Lower lobe of right lung (tissue), 2 donors: ENCODE data around the gene ADGRL1. TPM values are rescaled to one million over a fixed set of nuclear protein-coding genes. Genes with fewer than 3 reads are reported as not detected.
"Not testable (repeated sequence)": the region's sequence is repeated elsewhere in the genome, so short reads cannot be mapped to it uniquely, and the experiment has no call there.

Experiments used
- ATAC-seq, 2 donors: fragments of 200-7000 bp; cut with Tn5 transposase; one replicate each; pipeline ENCODE4 v1.9.1; 2020 to 2022; ENCODE audit warnings: mild to moderate bottlenecking in 2 of 2, moderate library complexity in 2 of 2
- DNase-seq: peaks from one replicate; pipeline ENCODE4 v3.0.0-alpha.2; 2020
- H3K27ac ChIP-seq: fragments of 200-600 bp; one replicate; pipeline ENCODE4 v1.8.0; 2022
- H3K27me3 ChIP-seq: fragments of 200-600 bp; one replicate; pipeline ENCODE4 v1.8.0; 2022; ENCODE audit warnings: low read depth
- H3K36me3 ChIP-seq: fragments of 200-600 bp; one replicate; pipeline ENCODE4 v1.8.0; 2022; ENCODE audit warnings: mild to moderate bottlenecking
- H3K4me1 ChIP-seq: fragments of 200-600 bp; one replicate; pipeline ENCODE4 v1.8.0; 2022
- H3K4me3 ChIP-seq: fragments of 200-600 bp; one replicate; pipeline ENCODE4 v1.8.0; 2022; ENCODE audit warnings: mild to moderate bottlenecking
- H3K9me3 ChIP-seq: fragments of 200-600 bp; one replicate; pipeline ENCODE4 v1.8.0; 2022
- intact Hi-C: fragments of 100-400 bp; cut with DNase I; formaldehyde crosslinking; loops from one replicate; pipeline ENCODE4 v1.11.0; 2022
- total RNA-seq: library from RNA; stranded (reverse); fragmentation: NEBNext Ultra II Directional; extraction: Animal tissue kit (Norgen Biotek cat#: 25700); gene quantifications from one replicate; pipeline ENCODE4 v1.2.1, GENCODE V29; 2021
- TF ChIP-seq, protein P1 (sequence below): fragments of 200-600 bp; IDR thresholded peaks from one replicate; pipeline ENCODE4 v1.8.0; 2022; ENCODE audit warnings: antibody characterized with exemption, mild to moderate bottlenecking
- donor health status: DM: no; HTN: yes; CAD: no; lungs with severe emphysema.

ADGRL1 gene
- total RNA-seq, 1 donor from 2014 or later = 28.7 TPM

DNA sequence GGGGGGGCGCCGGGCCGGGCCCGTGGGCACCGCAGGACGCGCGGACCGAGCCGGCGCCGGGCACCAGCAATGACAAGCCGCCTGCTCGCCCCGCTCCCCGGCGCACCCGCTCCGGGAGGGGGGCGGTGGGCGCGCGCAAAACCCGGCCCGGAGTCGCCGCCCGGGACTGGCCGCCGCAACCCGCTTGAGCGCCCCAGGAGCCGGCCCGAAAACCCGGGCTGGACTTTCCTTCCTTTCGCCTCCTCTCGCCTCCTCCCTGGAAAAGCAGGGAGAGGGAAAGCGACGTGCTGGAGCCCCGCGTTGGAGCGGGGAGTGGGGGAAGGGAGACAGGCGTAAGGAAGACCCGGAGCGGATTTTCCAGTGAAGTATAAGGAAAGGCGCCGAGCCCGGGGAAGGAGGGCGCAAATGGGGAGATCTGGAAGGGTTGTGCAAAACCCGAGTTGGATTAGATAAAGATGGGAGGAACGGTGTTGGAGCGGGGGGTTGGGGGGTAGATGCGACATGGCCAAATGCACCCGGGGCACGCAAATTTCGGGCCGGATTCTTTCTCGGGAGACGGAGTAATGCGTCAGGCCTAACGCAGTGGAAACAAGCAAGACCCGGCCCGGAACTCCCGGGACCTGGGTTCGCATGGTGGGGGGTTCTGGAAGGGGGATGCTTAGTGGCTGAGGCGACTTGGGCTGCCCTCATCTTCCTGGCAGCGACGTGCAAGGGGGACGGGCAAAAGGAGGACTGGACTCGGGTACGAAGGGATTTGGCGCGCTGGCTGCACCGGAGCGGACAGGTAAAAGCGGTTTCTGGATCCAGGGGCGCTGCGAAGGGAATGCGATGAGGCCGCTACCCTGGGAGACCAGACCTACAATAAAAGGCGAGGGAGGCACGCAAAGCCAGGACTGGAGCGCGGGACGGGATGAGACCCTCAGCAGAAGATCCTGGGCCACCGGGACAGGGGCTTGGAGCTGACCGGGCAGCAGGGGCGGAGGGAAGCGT, 1.1 kb upstream of the ADGRL1 start:
- H3K27me3 ChIP-seq, H3K4me1 ChIP-seq, H3K36me3 ChIP-seq, intact Hi-C loops, H3K9me3 ChIP-seq: not testable (repeated sequence)
- ATAC-seq = peak; percentile 89 to 91
- H3K27ac ChIP-seq = peak overlapping the region; percentile 51
- peak overlapping the region; percentile 54 for H3K4me3 ChIP-seq
- peak; percentile 91 for DNase-seq

DNA sequence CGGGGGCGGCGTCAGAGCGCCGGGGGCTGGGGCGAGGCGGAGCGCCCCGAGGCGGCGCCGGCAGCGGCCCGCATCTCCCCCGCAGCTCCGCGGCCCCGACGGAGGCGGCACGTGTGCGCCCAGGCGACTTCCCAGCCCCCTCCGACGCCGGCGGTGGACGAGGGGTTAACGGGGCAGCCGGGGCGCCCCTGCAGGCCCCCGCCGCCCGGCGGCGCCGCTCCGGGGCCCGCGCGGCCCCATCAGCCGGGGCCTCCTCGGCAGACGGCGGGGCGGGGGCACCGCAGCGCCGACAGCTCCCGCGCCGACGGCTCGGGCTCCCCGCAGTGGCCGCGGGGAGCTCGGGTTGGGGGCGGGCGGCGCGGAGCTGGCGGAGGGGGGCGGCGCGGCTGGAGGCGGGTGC, 339 bp upstream of the ADGRL1 start:
- H3K27me3 ChIP-seq, intact Hi-C loops, H3K36me3 ChIP-seq, H3K4me1 ChIP-seq, DNase-seq, H3K9me3 ChIP-seq, H3K27ac ChIP-seq, ATAC-seq: not testable (repeated sequence)
- H3K4me3 ChIP-seq = peak overlapping the region; percentile 56

DNA sequence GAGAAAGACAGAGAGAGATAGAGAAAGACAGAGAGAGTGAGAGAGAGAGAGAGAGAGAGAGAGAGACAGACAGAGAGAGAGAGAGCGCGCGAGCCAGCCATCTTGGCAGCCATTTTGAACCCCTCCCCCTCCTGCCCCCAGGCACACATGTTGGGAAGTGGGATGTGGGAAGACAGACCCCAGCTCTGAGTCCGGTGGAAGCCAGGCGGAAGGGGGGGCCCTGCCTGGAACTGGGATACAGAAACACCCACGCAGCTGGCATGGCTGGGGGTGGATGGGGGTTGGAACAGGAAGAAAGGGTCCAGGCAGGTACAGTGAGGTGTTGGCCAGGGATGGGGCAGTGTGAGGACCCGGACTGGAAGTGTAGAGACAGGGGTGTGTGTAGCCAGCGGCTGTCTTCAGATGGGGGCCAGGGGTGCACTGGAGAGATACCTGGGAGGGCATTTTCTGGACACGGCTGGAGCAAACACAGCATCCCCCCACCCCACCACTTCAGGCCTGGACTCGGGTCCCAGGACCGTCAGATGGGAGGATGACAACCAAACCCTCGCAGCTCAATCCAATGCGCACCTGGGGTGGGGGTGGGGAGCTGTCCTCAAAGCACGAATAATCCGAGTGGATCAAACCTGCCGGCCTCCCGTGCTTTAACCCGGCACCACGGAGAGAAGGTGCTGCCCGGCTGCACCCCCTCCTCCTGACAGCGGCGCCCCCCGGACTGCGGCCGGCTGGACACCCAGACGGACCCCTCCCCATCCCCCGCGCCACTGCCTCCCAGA, 1.1 kb downstream of the ADGRL1 start:
- ATAC-seq, H3K27me3 ChIP-seq, H3K27ac ChIP-seq, DNase-seq, H3K9me3 ChIP-seq, intact Hi-C loops, H3K36me3 ChIP-seq: not testable (repeated sequence)
- Histone ChIP-seq H3K4me1 (peaks cover 12% of the 10 kb centered on the region), H3K4me3 (peak overlapping the region; percentile 56)

DNA sequence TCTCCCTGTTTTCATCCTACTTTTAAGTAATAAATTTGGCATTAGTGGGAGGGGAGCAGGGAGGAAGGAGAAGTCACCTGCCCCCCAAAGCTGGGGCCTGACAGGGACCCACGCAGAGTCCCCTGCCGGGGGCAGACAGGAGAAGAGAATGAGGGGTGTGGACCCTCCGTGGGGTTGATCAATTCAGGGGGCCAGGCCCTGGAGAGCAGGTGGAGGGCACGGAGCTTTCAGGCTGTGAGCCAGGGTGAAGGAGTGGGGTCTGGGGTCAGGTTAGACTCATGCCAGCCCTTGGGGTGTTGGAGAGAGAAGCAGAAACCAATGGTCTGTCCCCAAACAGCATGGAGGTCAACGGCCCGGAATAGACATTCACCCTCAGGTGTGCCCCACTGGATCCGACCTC, 1.8 kb downstream of the ADGRL1 start:
- H3K27me3 ChIP-seq, intact Hi-C loops, ATAC-seq, DNase-seq, H3K36me3 ChIP-seq, H3K27ac ChIP-seq, H3K9me3 ChIP-seq, H3K4me3 ChIP-seq: not testable (repeated sequence)
- H3K4me1 ChIP-seq = peaks cover 12% of the 10 kb centered on the region

DNA sequence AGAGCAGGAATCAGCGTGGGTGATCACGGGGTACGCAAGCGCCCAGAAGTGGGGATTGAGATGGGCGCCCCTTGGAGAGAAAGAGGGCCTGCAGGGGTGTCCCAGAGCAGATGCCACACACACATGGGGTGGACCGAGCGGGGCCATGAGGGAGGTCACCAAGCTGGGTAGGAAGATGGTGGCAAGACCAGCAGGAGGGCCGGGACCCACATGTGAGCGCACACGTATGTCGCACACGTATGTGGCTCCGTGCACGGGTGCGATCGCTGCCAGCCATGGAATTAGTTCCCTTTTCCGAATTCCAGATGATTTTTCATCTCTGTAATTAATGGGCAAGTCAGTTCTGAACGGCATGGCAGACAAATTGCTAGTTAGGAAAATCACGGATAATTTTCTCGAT, 2.2 kb downstream of the ADGRL1 start:
- H3K36me3 ChIP-seq, DNase-seq, H3K27ac ChIP-seq, ATAC-seq, intact Hi-C loops, H3K9me3 ChIP-seq, H3K4me3 ChIP-seq, H3K27me3 ChIP-seq: not testable (repeated sequence)
- H3K4me1 ChIP-seq = peaks cover 12% of the 10 kb centered on the region

DNA sequence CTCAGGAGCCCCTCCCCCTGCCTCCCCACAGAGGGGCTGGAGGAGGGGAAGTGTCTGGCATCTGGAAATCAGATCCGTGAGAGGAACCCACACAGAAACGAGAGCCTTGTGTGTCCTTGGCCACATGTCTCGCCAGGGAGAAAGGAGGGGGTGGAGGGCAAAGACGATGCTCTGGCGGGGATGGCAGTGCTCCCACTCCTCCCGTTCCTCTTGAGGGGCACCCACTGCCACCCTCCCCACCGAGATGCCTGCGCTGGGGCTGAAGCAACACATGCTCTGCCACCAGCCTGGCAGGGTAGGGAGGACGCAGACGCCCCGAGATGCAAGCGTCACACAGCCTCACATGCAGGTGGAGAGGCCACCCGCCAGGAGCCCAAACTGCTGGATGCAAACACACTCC, 2.8 kb downstream of the ADGRL1 start:
- Histone ChIP-seq H3K36me3 (no peaks in the 10 kb centered on the region), H3K4me3 (no peak overlapping the region), H3K27ac (no peak overlapping the region), H3K27me3 (no peaks in the 10 kb centered on the region), H3K9me3 (no peaks in the 10 kb centered on the region), H3K4me1 (peaks cover 12% of the 10 kb centered on the region)
- ATAC-seq = no peak
- intact Hi-C loops = no loop called here
- TF ChIP-seq, protein P1, sequence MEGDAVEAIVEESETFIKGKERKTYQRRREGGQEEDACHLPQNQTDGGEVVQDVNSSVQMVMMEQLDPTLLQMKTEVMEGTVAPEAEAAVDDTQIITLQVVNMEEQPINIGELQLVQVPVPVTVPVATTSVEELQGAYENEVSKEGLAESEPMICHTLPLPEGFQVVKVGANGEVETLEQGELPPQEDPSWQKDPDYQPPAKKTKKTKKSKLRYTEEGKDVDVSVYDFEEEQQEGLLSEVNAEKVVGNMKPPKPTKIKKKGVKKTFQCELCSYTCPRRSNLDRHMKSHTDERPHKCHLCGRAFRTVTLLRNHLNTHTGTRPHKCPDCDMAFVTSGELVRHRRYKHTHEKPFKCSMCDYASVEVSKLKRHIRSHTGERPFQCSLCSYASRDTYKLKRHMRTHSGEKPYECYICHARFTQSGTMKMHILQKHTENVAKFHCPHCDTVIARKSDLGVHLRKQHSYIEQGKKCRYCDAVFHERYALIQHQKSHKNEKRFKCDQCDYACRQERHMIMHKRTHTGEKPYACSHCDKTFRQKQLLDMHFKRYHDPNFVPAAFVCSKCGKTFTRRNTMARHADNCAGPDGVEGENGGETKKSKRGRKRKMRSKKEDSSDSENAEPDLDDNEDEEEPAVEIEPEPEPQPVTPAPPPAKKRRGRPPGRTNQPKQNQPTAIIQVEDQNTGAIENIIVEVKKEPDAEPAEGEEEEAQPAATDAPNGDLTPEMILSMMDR = no peak
- no peak for DNase-seq

DNA sequence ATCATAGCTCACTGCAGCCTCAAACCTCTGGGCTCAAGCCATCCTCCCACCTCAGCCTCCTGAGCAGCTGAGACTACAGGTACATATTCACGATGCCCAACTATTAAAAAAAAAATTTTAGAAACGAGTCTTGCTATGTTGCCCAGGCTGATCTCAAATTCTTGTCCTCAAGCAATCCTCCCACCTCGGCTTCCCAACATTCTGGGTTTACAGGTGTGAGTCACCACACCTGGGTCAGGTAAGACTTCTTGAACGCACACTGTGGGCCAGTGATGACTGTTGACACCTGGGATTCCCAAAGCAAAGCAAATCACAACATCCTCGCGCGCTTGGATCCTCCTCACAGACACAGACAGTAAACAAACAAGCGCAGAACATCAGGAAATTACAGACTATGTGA, 4.5 kb downstream of the ADGRL1 start:
- peaks cover 12% of the 10 kb centered on the region for H3K4me1 ChIP-seq
- ATAC-seq, H3K27ac ChIP-seq, DNase-seq, H3K9me3 ChIP-seq, H3K4me3 ChIP-seq, H3K36me3 ChIP-seq, H3K27me3 ChIP-seq, intact Hi-C loops: not testable (repeated sequence)

DNA sequence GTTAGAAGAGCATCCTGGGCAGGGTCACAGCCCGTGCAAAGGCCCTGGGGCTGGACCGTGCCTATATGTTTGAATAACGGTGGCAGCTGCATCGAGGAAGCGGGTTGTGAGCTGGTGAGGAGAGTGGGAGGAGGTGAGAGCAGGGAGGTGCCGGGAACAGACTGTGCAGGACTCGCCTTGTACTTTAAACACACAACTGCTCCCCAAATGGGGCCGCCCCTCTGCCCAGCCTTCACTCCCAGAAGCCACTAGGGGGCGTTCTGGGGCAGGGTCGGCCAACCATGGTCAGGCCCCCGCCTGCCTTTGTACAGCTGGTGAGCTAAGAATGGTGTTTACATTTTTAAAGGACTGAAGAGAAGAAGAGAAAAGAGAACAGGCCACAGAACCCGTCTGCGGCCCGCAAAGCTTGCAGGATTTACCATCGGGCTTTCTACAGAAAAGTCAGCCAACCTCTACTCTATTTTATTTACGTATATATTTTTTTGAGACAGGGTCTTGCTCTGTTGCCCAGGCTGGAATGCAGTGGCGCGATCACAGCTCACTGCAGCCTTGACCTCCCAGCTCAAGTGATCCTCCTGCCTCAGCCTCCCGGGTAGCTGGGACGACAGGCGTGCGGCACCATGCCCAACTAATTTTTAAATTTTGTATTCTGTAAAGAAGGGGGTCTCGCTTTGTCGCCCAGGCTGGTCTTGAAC, 5.7 kb downstream of the ADGRL1 start:
- ATAC-seq = peak; percentile 77 to 78

More for the DNA sequence above, 5.7 kb downstream of the ADGRL1 start:
- H3K4me1 ChIP-seq = peaks cover 12% of the 10 kb centered on the region
- H3K27me3 ChIP-seq, H3K36me3 ChIP-seq, H3K9me3 ChIP-seq, H3K4me3 ChIP-seq, intact Hi-C loops: not testable (repeated sequence)
- peak; percentile 69 for DNase-seq
- TF ChIP-seq, protein P1 = peak; percentile 72
- H3K27ac ChIP-seq = peak overlapping the region; percentile 11
